ENCODE data around the gene SH3BP1. TPM values are rescaled to one million over a fixed set of nuclear protein-coding genes. Genes with fewer than 3 reads are reported as not detected.

Gene SH3BP1
- total and polyA plus RNA-seq, 2 of the 8 experiments (the other 6 are each of a cell fraction or from before 2014, with no cell fraction given) = 23.9 to 40.3 TPM

DNA sequence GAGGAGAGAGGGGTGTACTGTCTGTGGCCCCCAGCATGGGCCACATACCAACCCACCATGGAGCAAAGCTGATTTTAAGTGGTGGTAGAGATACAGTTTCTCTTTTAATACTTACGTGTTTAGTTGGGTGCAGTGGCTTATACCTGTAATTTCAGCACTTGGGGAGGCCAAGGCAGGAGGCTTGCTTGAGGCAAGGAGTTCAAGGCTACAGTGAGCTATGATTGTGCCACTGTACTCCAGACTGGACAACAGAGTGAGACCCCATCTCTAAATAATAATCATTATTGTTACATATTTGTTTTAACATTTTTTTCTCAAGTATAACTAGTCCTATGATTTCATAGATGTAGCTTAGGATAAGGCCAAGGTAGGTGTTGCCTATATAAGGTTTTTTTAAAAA, 22.0 kb upstream of the SH3BP1 start:
- Histone ChIP-seq H2BK120ac (replicated peaks; ENCODE audit: low read depth, low read length) (no peak overlapping the region), H3K79me2 (ENCODE audit: control insufficient read depth in 1 of 2, insufficient read depth in 2 of 2, low read length in 2 of 2) (no peaks in the 10 kb centered on the region), H2BK20ac (ENCODE audit: low read length) (no peak overlapping the region), H3K79me1 (ENCODE audit: low read depth, low read length) (no peaks in the 10 kb centered on the region), H4K8ac (ENCODE audit: extremely low read depth, insufficient read depth, low read length) (no peak overlapping the region), H3K36me3 (ENCODE audit: control insufficient read depth in 2 of 4, insufficient read depth in 4 of 4, low read length in 3 of 4) (peaks cover 14 to 33% (median 20%) of the 10 kb centered on the region in 4 experiments; a peak in 7 of 8 replicates), H3K18ac (ENCODE audit: extremely low read depth, low read length) (no peak overlapping the region), H2BK5ac (ENCODE audit: low read depth, low read length) (no peak overlapping the region), H3K4me1 (replicated peaks in 1 of 4; ENCODE audit: control insufficient read depth in 3 of 4, insufficient read depth in 4 of 4, low read length in 3 of 4) (no peaks in the 10 kb centered on the region), H2AFZ (ENCODE audit: low read length) (no peak overlapping the region), H4K20me1 (replicated peaks in 1 of 2; ENCODE audit: control insufficient read depth in 1 of 2, insufficient read depth in 2 of 2, low read length in 2 of 2) (peaks cover 0 to 6% of the 10 kb centered on the region in 2 experiments), H4K91ac (replicated peaks; ENCODE audit: insufficient read length, low read length) (no peak overlapping the region), H3K4ac (replicated peaks; ENCODE audit: insufficient read length, low read depth, low read length) (no peak overlapping the region), H3K14ac (ENCODE audit: insufficient read length) (no peak overlapping the region), H4K5ac (ENCODE audit: insufficient read length, low read depth, low read length) (no peak overlapping the region), H3K56ac (replicated peaks; ENCODE audit: insufficient read length, low read depth, low read length) (no peak overlapping the region), H3K27me3 (replicated peaks in 1 of 4; ENCODE audit: control insufficient read depth in 3 of 4, extremely low read depth in 1 of 4, insufficient read depth in 3 of 4, low read length in 3 of 4) (no peaks in the 10 kb centered on the region), H3K9me3 (ENCODE audit: insufficient read depth in 2 of 2, low read depth in 1 of 2, low read length in 1 of 2) (no peaks in the 10 kb centered on the region), H3K23me2 (ENCODE audit: low read depth, low read length) (no peaks in the 10 kb centered on the region), H2AK5ac (ENCODE audit: low read depth, low read length) (no peak overlapping the region), H3K23ac (ENCODE audit: insufficient read length) (no peak overlapping the region), H2BK15ac (ENCODE audit: low read length) (no peak overlapping the region), H3K4me3 (ENCODE audit: extremely low read depth in 1 of 4, insufficient read depth in 2 of 4, low read depth in 3 of 4, low read length in 4 of 4) (no peak overlapping the region), H3K4me2 (ENCODE audit: insufficient read depth in 1 of 2, low read depth in 2 of 2, low read length in 2 of 2) (no peak overlapping the region), H2BK12ac (ENCODE audit: low read depth, low read length) (no peak overlapping the region), H3K27ac (ENCODE audit: low read depth, low read length) (no peak overlapping the region), H3K9ac (replicated peaks in 1 of 4; ENCODE audit: extremely low read depth in 1 of 4, low read depth in 3 of 4, low read length in 3 of 4) (no peak overlapping the region)
- FAIRE-seq (no peak), DNase-seq (ENCODE audit: low read depth in 1 of 2, low spot score in 2 of 2) (no peak)
- ChIA-PET CTCF (ENCODE audit: partially characterized antibody) (interaction anchor here (0.6 to 7.9 kb wide), 9 partner anchors 10 to 78 kb away, joined by 3 to 49 read pairs (median 4); no protein-coding TSS in a partner anchor), POLR2A (ENCODE audit: partially characterized antibody) (interaction anchor here (0.6 to 1.3 kb wide), 5 partner anchors 8 to 160 kb away, joined by 3 to 7 read pairs (median 3); partner anchors contain the start of genes GGA1 and TRIOBP)
- 91% methylated on average over 1 of the region's 1 CpG; no CpG with 5 or more reads in 1 of the 2 experiments for WGBS, 2 experiments (ENCODE audit: extremely low coverage in 1 of 2, insufficient coverage in 1 of 2, insufficient read length in 1 of 2, insufficient replicate concordance in 2 of 2, low coverage in 1 of 2, low lambda C conversion rate in 2 of 2, missing lambda C conversion rate in 1 of 2)
- TF ChIP-seq, protein P1, sequence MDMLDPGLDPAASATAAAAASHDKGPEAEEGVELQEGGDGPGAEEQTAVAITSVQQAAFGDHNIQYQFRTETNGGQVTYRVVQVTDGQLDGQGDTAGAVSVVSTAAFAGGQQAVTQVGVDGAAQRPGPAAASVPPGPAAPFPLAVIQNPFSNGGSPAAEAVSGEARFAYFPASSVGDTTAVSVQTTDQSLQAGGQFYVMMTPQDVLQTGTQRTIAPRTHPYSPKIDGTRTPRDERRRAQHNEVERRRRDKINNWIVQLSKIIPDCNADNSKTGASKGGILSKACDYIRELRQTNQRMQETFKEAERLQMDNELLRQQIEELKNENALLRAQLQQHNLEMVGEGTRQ (IDR thresholded peaks at IDR 0.05; ENCODE audit: low read length) = no peak
- no peak for TF ChIP-seq TAF1 (IDR thresholded peaks at IDR 0.05; ENCODE audit: low read depth, low read length)
- TF ChIP-seq, protein P2, sequence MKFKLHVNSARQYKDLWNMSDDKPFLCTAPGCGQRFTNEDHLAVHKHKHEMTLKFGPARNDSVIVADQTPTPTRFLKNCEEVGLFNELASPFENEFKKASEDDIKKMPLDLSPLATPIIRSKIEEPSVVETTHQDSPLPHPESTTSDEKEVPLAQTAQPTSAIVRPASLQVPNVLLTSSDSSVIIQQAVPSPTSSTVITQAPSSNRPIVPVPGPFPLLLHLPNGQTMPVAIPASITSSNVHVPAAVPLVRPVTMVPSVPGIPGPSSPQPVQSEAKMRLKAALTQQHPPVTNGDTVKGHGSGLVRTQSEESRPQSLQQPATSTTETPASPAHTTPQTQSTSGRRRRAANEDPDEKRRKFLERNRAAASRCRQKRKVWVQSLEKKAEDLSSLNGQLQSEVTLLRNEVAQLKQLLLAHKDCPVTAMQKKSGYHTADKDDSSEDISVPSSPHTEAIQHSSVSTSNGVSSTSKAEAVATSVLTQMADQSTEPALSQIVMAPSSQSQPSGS (IDR thresholded peaks at IDR 0.05; ENCODE audit: low read length) = no peak
- TF ChIP-seq TEAD4 (IDR thresholded peaks at IDR 0.05; ENCODE audit: low read depth, low read length) = no peak
- no peak for TF ChIP-seq JUND (IDR thresholded peaks at IDR 0.05; ENCODE audit: low read length)
- TF ChIP-seq CHD2 (IDR thresholded peaks at IDR 0.05; ENCODE audit: low read length) = no peak
- no peak for TF ChIP-seq EGR1 (IDR thresholded peaks at IDR 0.05; ENCODE audit: borderline replicate concordance, low read depth, low read length)
- TF ChIP-seq, protein P3, sequence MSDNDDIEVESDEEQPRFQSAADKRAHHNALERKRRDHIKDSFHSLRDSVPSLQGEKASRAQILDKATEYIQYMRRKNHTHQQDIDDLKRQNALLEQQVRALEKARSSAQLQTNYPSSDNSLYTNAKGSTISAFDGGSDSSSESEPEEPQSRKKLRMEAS (IDR thresholded peaks at IDR 0.05) = no peak
- TF ChIP-seq EZH2 (IDR thresholded peaks at IDR 0.05; ENCODE audit: low read depth, low read length, severe bottlenecking) = no peak
- no peak for TF ChIP-seq SP1 (IDR thresholded peaks at IDR 0.05; ENCODE audit: low read depth, low read length)
- no peak for TF ChIP-seq CHD1 (IDR thresholded peaks at IDR 0.05; ENCODE audit: low read depth, low read length)
- TF ChIP-seq BCL11A (IDR thresholded peaks at IDR 0.05; ENCODE audit: low read depth in 2 of 2, low read length in 2 of 2) = no peak

Measured in H1 (cell line).